Glomerular endothelial cell (primary cell): Measurements from ENCODE around the gene DUSP21. TPM values are rescaled to one million over a fixed set of nuclear protein-coding genes. Genes with fewer than 3 reads are reported as not detected.
"Not testable (repeated sequence)": the region's sequence is repeated elsewhere in the genome, so short reads cannot be mapped to it uniquely, and the experiment has no call there.

Source experiments
- DNase-seq: peaks from one replicate; pipeline ENCODE4 v3.0.0-alpha.2; 2011; ENCODE audit warnings: low read depth, low spot score; ENCODE audit errors: extremely low read depth
- total RNA-seq: library from RNA; depleted of rRNA; stranded (reverse); fragments of >200 nt; gene quantifications from 2 replicates; pipeline ENCODE4 v1.2.3, GENCODE V29; 2015

DUSP21 gene
- total RNA-seq, 1 donor from 2014 or later: not detected

DNA sequence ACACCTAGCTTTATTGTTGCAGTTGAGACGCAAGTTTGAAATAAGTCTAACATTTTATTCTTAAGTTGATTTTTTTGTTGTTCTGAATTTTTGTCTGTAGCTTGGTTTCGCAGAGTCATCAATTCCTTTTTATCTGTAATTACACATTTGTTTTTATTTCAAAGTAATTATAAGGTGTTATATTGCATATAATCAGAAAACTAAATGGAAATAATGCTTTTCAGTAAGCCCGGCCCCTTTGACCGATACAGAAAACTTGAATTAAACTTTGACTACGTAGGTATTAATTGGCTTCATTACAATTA, 31.3 kb downstream of the DUSP21 start:
- no peak for DNase-seq

DNA sequence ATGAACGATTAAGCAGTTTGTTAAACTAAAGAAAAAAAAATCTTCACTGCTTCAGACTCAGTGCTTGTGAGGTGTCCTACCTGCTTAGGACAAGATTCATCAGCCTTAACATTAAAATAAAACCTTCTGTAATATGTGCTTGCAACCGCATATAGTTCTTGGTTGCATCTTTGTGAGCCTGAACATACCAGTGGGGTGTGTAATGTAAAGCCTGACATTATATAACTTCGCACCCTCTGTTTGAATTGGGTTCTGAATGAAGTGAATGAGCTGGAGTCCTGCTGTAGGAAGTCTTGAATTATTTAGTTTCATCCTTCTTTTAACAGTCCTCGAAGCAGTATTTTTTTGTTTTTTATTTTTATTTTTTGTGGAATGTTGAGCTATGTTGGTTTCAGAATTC, 32.3 kb downstream of the DUSP21 start:
- DNase-seq: no peak

DNA sequence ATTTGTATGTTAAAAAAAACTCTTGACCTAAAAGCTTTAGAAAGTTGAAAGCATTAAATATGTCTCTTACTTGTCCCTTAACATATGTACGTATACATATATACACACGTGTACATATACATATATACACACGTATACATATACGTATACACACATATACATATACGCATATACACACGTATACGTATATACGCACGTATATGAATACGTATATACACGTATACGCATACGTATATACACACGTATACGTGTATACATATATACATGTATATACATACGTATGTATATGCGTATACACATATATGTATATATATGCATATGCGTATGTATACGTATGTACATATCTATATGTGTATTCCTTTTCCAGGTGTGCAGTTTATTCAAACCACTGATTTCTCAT, 32.9 kb downstream of the DUSP21 start:
- DNase-seq: no peak

GRCh38 chrX:44878780-44879179, 35.0 kb downstream of the DUSP21 start:
- no peak for DNase-seq

DNA sequence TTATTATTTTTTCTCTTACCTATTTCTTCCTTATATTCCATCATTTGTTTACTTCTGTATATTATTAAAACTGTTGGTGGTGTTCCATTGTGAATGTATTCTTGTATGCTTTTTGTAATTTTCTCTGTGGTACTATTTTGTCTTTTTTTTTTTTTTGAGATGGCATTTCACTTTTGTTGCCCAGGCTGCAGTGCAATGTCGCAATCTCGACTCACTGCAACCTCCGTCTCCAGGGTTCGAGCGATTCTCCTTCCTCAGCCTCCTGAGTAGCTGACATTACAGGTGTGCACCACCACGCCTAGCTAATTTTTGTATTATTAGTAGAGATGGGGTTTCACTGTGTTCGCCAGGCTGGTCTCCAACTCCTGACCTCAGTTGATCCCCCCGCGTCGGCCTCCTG, 37.7 kb downstream of the DUSP21 start:
- DNase-seq: no peak

DNA sequence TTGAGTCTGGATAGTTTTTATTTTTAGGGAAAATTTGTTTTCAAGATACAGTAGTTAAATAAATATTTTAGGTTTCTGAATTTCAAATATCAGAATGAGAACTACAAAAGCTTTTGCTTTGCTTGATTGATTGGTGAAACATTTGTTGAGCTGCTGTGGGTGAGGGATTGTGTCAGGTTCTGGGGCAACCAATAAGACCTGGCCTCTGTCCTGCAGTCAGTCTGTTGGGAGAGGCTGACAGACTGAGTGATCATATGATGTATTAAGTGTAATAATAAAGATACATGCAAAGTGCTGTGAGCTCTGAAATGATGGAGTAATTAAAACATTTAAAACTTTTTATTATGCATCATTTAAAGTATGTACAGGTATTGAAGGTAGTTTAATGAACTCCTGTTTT, 38.8 kb downstream of the DUSP21 start:
- DNase-seq: no peak

DNA sequence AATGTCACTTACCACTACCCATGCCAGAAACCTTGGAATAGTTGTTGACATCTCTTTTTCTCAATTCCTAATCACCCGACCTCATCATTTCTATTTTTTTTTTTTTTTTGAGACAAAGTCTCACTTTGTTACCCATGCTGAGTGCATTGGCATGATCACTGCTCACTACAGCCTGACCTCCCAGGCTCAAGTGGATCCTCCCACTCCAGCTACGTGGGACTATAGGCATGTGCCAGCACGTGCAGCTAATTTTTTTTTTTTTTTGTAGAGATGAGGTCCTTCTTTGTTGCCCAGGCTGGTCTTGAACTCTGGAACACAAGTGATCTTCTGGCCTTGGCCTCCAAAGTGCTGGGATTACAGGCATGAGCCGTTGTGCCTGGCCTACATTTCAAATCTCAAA, 41.1 kb downstream of the DUSP21 start:
- no peak for DNase-seq

DNA sequence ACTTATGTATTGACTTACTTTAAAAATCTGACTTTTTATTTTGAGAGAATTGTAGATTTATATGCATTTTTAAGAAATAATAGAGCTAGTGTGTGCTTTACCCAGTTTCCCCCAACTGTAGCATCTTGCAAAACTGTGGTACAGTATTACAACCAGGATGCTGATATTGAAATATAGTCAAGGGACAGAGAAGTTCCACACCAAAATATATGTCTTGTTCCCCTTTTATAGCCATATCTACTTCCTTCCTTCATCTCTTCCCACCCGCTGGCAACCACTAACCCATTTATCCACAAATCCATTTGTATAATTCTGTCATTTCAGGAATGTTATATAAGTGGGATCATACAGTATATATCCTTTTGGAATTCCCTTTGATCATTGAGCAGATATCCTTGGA, 46.0 kb downstream of the DUSP21 start:
- no peak for DNase-seq

DNA sequence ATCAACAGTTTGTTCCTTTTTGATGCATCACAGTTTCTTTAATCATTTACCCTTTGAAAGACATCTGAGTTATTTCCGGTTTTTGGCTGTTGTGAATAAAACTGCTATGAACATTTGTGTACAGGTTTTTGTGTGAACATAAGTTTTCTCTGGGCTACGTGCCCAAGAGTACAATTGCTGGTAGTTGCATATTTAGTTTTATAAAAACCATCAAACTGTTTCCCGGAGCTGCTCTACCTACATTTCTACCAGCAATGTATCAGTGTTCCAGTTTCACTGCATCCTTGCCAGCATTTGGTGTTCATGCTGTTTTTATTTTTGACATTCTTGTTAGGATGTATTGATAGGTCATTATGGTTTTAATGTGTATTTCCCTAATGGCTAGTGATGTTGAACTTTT, 46.4 kb downstream of the DUSP21 start:
- no peak for DNase-seq

- not testable (repeated sequence) for DNase-seq
These were observed 46.9 kb downstream of the DUSP21 start for GRCh38 chrX:44890687-44891086.

DNA sequence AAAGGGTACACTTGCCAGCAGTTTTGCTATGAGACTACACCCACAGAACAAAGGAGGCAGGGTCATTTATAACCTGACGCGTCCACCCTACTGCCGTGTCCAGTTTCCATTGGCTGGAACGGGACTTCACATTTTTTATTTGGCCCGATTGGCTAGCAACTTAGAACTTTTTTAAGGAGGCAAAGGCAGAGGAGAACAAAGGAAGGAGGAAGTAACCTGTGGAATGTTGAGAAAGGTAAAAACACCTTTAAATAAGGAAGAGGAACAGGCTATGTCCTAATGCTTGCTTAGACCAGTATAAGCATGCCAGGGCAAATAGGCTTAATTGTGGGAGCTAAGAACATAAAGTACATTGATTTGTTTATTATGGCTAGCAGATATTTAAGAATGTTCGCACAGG, 47.8 kb downstream of the DUSP21 start:
- no peak for DNase-seq

Other genes starting within 250 kb of the DUSP21 start
- 19.5 and 27.0 TPM in 2 replicates for gene KDM6A, start 29.2 kb downstream of the DUSP21 start, total RNA-seq